Measurements from ENCODE around the gene GPHN.
A peak's percentile ranks its signal among the peaks of the same experiment; 100 is the strongest.

The GPHN gene

GRCh38 chr14:67140556-67140955 is 632.6 kb downstream of the GPHN start:
- FAIRE-seq (no peak), DNase-seq (ENCODE audit: low spot score) (no peak)

- DNase-seq (ENCODE audit: low spot score) (no peak), FAIRE-seq (no peak)
Observed at GRCh38 chr14:67141146-67141900, 633.4 kb downstream of the GPHN start.

GRCh38 chr14:67151082-67151666 is 643.2 kb downstream of the GPHN start:
- DNase-seq (ENCODE audit: low spot score) (no peak), FAIRE-seq (no peak)

- FAIRE-seq (no peak), DNase-seq (ENCODE audit: low spot score) (no peak)
Observed at GRCh38 chr14:67158566-67158965, 650.6 kb downstream of the GPHN start.

- no peak for FAIRE-seq
- no peak for DNase-seq (ENCODE audit: low spot score)
Observed at GRCh38 chr14:67162385-67162784, 654.4 kb downstream of the GPHN start.

GRCh38 chr14:67166450-67166853 is 658.5 kb downstream of the GPHN start:
- DNase-seq (ENCODE audit: low spot score) (peak; percentile 12), FAIRE-seq (peak; percentile 77)

GRCh38 chr14:67167420-67168109 is 659.6 kb downstream of the GPHN start:
- FAIRE-seq = no peak

GRCh38 chr14:67168110-67168441 is 660.1 kb downstream of the GPHN start:
- FAIRE-seq (no peak), DNase-seq (ENCODE audit: low spot score) (no peak)

More at GRCh38 chr14:67167420-67168109, 659.6 kb downstream of the GPHN start:
- DNase-seq (ENCODE audit: low spot score) = peak; percentile 35

GRCh38 chr14:67170660-67171059 is 662.7 kb downstream of the GPHN start:
- FAIRE-seq = no peak
- no peak for DNase-seq (ENCODE audit: low spot score)

GRCh38 chr14:67172056-67172455 is 664.1 kb downstream of the GPHN start:
- DNase-seq (ENCODE audit: low spot score) = no peak
- no peak for FAIRE-seq

GRCh38 chr14:67172520-67172919 is 664.6 kb downstream of the GPHN start:
- no peak for DNase-seq (ENCODE audit: low spot score)
- FAIRE-seq = no peak

GRCh38 chr14:67173719-67174118 is 665.8 kb downstream of the GPHN start:
- FAIRE-seq (no peak), DNase-seq (ENCODE audit: low spot score) (no peak)

- DNase-seq (ENCODE audit: low spot score) (no peak), FAIRE-seq (no peak)
Observed at GRCh38 chr14:67186172-67186768, 678.3 kb downstream of the GPHN start.

- FAIRE-seq (peak; percentile 78), DNase-seq (ENCODE audit: low spot score) (peak; percentile 62)
Observed at GRCh38 chr14:67186789-67187584, 679.0 kb downstream of the GPHN start.

- DNase-seq (ENCODE audit: low spot score) = peak; percentile 69
- FAIRE-seq = peak; percentile 75
Observed at GRCh38 chr14:67187826-67188225, 679.9 kb downstream of the GPHN start.

- FAIRE-seq (no peak), DNase-seq (ENCODE audit: low spot score) (no peak)
Observed at GRCh38 chr14:67188326-67188725, 680.4 kb downstream of the GPHN start.

- DNase-seq (ENCODE audit: low spot score) (no peak), FAIRE-seq (no peak)
Observed at GRCh38 chr14:67191768-67192290, 683.9 kb downstream of the GPHN start.

- no peak for FAIRE-seq
- no peak for DNase-seq (ENCODE audit: low spot score)
Observed at GRCh38 chr14:67192366-67192765, 684.4 kb downstream of the GPHN start.

- no peak for FAIRE-seq
Observed at GRCh38 chr14:67195279-67195678, 687.3 kb downstream of the GPHN start.

GRCh38 chr14:67199016-67199415 is 691.1 kb downstream of the GPHN start:
- FAIRE-seq (no peak), DNase-seq (ENCODE audit: low spot score) (no peak)

More at GRCh38 chr14:67195279-67195678, 687.3 kb downstream of the GPHN start:
- no peak for DNase-seq (ENCODE audit: low spot score)

- no peak for FAIRE-seq
- DNase-seq (ENCODE audit: low spot score) = no peak
Observed at GRCh38 chr14:67207810-67208209, 699.9 kb downstream of the GPHN start.

Measured in RCC 7860 (cell line).